Panc1 (cell line): ENCODE data around the gene SARNP. TPM values are rescaled to one million over a fixed set of nuclear protein-coding genes. Genes with fewer than 3 reads are reported as not detected.

Source experiments
- ATAC-seq: fragments of 200-7000 bp; cut with Tn5 transposase; 2 replicates; pipeline ENCODE4 v1.9.1; 2020; ENCODE audit warnings: mild to moderate bottlenecking, moderate library complexity
- BruUV-seq: library from RNA; stranded (reverse); fragments of 400-500 nt; replicated peaks from 2 replicates; lab custom pipeline; 2021; lab: Mats Ljungman, UMichigan
- CTCF ChIA-PET: fragments of 300-600 bp; sonication (Branson Sonifier 250); formaldehyde crosslinking; loops from one replicate; lab custom pipeline; 2022; ENCODE audit warnings: antibody characterized with exemption; lab: Charles Lee
- POLR2A ChIA-PET: fragments of 300-600 bp; sonication (Branson Sonifier 250); formaldehyde crosslinking; loops from one replicate; lab custom pipeline; 2022; ENCODE audit warnings: antibody characterized with exemption; lab: Charles Lee
- DNase-seq: peaks from one replicate; pipeline ENCODE4 v3.0.0-alpha.2; 2010; ENCODE audit warnings: low read depth, low spot score
- H3K27ac ChIP-seq: 2 replicates; pipeline ENCODE4 v1.5.1; 2011; ENCODE audit warnings: mild to moderate bottlenecking, low read length, inconsistent platforms
- H3K27me3 ChIP-seq: fragments of 200-500 bp; sonication (Bioruptor generic); 2 replicates; pipeline ENCODE4 v1.6.0; 2014; ENCODE audit warnings: low read length, inconsistent platforms; ENCODE audit not compliant: control insufficient read depth, insufficient read depth
- H3K36me3 ChIP-seq: fragments of 200-500 bp; sonication (Bioruptor generic); 2 replicates; pipeline ENCODE4 v1.5.1; 2014; ENCODE audit warnings: inconsistent platforms, mild to moderate bottlenecking, low read length, moderate library complexity; ENCODE audit not compliant: control insufficient read depth, insufficient read depth
- H3K4me1 ChIP-seq: 2 replicates; pipeline ENCODE4 v1.5.1; 2011; ENCODE audit warnings: inconsistent platforms, mild to moderate bottlenecking, low read length, moderate library complexity; ENCODE audit not compliant: control insufficient read depth, insufficient read depth
- H3K4me3 ChIP-seq, 2 experiments: 2 replicates each; pipeline ENCODE4 v1.5.1; 2011 to 2012; ENCODE audit warnings: low read depth in 2 of 2, low read length in 2 of 2, mild to moderate bottlenecking in 2 of 2, inconsistent platforms in 1 of 2, moderate library complexity in 1 of 2
- H3K9me3 ChIP-seq: fragments of 200-500 bp; sonication (Bioruptor generic); 2 replicates; pipeline ENCODE4 v1.5.1; 2014; ENCODE audit warnings: low read depth, mild to moderate bottlenecking, inconsistent platforms, low read length, moderate library complexity; ENCODE audit not compliant: control insufficient read depth, insufficient read depth
- POLR2AphosphoS5 ChIP-seq: IDR thresholded peaks from 2 replicates; pipeline ENCODE4 v1.6.1; 2012; ENCODE audit warnings: mild to moderate bottlenecking, low read depth, low read length, moderate library complexity
- SIN3A ChIP-seq: IDR thresholded peaks from 2 replicates; pipeline ENCODE4 v1.6.1; 2012; ENCODE audit warnings: low read depth, mild to moderate bottlenecking, low read length, moderate library complexity, borderline replicate concordance; ENCODE audit not compliant: insufficient read depth
- TCF7L2 ChIP-seq: IDR thresholded peaks from 2 replicates; pipeline ENCODE4 v1.6.1; 2011; ENCODE audit warnings: mild to moderate bottlenecking, low read depth, low read length, inconsistent platforms
- in situ Hi-C: cut with HindIII; loops from 2 replicates; pipeline ENCODE4 v1.10.0; 2016; ENCODE audit warnings: low sequenced_read_pairs, low pct_unique_long_range_greater_than_20kb
- intact Hi-C: fragments of 100-400 bp; cut with micrococcal nuclease; formaldehyde crosslinking; loops from one replicate; pipeline ENCODE4 v1.10.0; 2022; ENCODE audit not compliant: unreplicated experiment
- total RNA-seq: library from RNA; stranded (reverse); gene quantifications from one replicate; pipeline ENCODE4 v1.2.1, GENCODE V29; 2021; ENCODE audit not compliant: unreplicated experiment
- TF ChIP-seq, protein P1 (sequence below): fragments of 450-650 bp; IDR thresholded peaks from 2 replicates; pipeline ENCODE4 v1.5.1; 2017; ENCODE audit warnings: mild to moderate bottlenecking
- TF ChIP-seq, protein P2 (sequence below), 2 experiments: IDR thresholded peaks; 2 replicates each; pipeline ENCODE4 v1.6.1; 2011 to 2012; ENCODE audit warnings: low read depth in 2 of 2, control low read depth in 1 of 2, low read length in 1 of 2, mild to moderate bottlenecking in 1 of 2, moderate library complexity in 1 of 2; ENCODE audit not compliant: insufficient read depth in 1 of 2

The SARNP gene
- total RNA-seq, 1 experiment from 2014 or later, result 69.3 TPM

DNA sequence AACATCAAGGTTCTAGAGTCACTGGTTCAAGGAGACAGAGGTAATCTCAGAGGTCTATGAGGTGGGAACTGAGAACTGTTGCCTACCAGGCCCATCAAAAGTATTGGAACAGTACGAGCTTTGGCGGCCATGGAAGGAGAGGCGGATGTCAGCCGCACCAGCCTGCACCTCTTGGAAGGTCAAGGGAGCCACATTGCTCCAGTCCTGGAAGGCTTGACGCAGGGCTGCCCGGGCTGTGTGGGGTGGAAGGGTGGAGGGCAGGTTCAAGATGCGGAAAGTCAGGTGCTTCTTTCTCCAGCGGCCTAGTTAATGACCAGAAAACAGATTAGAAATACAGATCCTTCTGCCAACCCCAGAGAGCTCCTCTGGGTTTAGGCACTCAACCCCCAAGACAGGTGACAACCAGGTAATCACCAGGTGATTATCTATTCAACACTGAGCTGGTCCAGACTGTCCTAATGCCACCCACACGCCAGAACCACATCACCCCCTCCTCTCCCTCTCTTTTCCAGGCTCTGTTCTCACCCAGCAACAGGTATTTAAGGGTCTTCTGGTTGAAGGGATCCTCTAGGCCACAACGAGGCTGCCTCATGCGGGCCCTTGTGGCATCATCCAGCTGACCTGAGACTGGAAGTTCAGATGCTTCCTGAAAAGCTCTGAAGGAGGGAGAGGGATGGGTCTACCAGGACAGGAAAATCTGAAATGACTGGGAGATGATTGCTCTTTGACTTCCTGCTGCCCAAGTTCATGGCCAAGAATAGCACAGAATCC lies 23.2 kb upstream of the SARNP start:
- Histone ChIP-seq H3K4me3 (no peak overlapping the region), H3K9me3 (no peaks in the 10 kb centered on the region), H3K36me3 (no peaks in the 10 kb centered on the region), H3K27me3 (no peaks in the 10 kb centered on the region), H3K4me1 (no peaks in the 10 kb centered on the region), H3K27ac (no peak overlapping the region)
- ATAC-seq, result no peak
- POLR2A ChIA-PET, result interaction anchor here (0.5 kb wide), 1 partner anchor 24 kb away, joined by 3 read pairs; no protein-coding TSS in a partner anchor
- intact Hi-C loops, result no loop called here
- CTCF ChIA-PET, result no interaction called here
- TF ChIP-seq POLR2AphosphoS5 (no peak), SIN3A (no peak), TCF7L2 (no peak)
- TF ChIP-seq, protein P1, sequence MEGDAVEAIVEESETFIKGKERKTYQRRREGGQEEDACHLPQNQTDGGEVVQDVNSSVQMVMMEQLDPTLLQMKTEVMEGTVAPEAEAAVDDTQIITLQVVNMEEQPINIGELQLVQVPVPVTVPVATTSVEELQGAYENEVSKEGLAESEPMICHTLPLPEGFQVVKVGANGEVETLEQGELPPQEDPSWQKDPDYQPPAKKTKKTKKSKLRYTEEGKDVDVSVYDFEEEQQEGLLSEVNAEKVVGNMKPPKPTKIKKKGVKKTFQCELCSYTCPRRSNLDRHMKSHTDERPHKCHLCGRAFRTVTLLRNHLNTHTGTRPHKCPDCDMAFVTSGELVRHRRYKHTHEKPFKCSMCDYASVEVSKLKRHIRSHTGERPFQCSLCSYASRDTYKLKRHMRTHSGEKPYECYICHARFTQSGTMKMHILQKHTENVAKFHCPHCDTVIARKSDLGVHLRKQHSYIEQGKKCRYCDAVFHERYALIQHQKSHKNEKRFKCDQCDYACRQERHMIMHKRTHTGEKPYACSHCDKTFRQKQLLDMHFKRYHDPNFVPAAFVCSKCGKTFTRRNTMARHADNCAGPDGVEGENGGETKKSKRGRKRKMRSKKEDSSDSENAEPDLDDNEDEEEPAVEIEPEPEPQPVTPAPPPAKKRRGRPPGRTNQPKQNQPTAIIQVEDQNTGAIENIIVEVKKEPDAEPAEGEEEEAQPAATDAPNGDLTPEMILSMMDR, result no peak
- TF ChIP-seq, protein P2, sequence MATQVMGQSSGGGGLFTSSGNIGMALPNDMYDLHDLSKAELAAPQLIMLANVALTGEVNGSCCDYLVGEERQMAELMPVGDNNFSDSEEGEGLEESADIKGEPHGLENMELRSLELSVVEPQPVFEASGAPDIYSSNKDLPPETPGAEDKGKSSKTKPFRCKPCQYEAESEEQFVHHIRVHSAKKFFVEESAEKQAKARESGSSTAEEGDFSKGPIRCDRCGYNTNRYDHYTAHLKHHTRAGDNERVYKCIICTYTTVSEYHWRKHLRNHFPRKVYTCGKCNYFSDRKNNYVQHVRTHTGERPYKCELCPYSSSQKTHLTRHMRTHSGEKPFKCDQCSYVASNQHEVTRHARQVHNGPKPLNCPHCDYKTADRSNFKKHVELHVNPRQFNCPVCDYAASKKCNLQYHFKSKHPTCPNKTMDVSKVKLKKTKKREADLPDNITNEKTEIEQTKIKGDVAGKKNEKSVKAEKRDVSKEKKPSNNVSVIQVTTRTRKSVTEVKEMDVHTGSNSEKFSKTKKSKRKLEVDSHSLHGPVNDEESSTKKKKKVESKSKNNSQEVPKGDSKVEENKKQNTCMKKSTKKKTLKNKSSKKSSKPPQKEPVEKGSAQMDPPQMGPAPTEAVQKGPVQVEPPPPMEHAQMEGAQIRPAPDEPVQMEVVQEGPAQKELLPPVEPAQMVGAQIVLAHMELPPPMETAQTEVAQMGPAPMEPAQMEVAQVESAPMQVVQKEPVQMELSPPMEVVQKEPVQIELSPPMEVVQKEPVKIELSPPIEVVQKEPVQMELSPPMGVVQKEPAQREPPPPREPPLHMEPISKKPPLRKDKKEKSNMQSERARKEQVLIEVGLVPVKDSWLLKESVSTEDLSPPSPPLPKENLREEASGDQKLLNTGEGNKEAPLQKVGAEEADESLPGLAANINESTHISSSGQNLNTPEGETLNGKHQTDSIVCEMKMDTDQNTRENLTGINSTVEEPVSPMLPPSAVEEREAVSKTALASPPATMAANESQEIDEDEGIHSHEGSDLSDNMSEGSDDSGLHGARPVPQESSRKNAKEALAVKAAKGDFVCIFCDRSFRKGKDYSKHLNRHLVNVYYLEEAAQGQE (IDR thresholded peaks at IDR 0.05; ENCODE audit: insufficient read depth in 1 of 2, low read depth in 2 of 2, low read length in 1 of 2), result no peak
- DNase-seq, result no peak
- in situ Hi-C loops, result no loop called here
- BruUV-seq, result no TSS peak

GRCh38 chr12:55839345-55840140 lies 22.0 kb upstream of the SARNP start:
- BruUV-seq, result no TSS peak
- Histone ChIP-seq H3K9me3 (no peaks in the 10 kb centered on the region), H3K4me3 (no peak overlapping the region), H3K4me1 (no peaks in the 10 kb centered on the region), H3K27ac (no peak overlapping the region), H3K36me3 (no peaks in the 10 kb centered on the region), H3K27me3 (no peaks in the 10 kb centered on the region)
- TF ChIP-seq TCF7L2 (no peak), SIN3A (no peak), POLR2AphosphoS5 (no peak)
- TF ChIP-seq, protein P1, result no peak
- TF ChIP-seq, protein P2 (IDR thresholded peaks at IDR 0.05; ENCODE audit: insufficient read depth in 1 of 2, low read depth in 2 of 2, low read length in 1 of 2), result no peak
- in situ Hi-C loops (no loop called here), intact Hi-C loops (no loop called here)
- no peak for DNase-seq
- CTCF ChIA-PET, result no interaction called here
- ATAC-seq, result no peak
- POLR2A ChIA-PET, result no interaction called here
